ENCODE data around the gene OR10K1.

DNA sequence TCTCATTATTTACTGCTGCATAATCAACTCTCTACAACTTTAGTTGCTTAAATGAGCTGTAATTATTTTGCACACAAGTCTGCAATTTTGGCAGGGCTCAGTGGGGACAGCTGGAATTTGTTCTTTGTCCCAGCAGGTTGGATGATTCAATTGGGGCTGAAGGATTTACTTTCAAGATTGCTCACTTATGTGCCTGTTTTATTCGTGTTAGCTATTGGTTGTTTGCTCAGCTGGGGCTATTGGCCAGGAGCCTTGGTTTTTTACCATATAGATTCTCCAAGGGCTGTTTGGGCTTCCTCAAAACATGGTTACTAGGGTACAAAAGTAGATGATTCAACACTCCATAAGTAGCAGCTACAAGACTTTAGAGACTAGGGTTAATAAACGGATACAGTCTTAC, 23.8 kb downstream of the OR10K1 start:
- TF ChIP-seq JUN (CRISPR knock-in tag; IDR thresholded peaks at IDR 0.05), result no peak
- TF ChIP-seq CTCF (IDR thresholded peaks at IDR 0.05), result no peak
- TF ChIP-seq, protein P1, sequence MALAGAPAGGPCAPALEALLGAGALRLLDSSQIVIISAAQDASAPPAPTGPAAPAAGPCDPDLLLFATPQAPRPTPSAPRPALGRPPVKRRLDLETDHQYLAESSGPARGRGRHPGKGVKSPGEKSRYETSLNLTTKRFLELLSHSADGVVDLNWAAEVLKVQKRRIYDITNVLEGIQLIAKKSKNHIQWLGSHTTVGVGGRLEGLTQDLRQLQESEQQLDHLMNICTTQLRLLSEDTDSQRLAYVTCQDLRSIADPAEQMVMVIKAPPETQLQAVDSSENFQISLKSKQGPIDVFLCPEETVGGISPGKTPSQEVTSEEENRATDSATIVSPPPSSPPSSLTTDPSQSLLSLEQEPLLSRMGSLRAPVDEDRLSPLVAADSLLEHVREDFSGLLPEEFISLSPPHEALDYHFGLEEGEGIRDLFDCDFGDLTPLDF (CRISPR knock-in tag; IDR thresholded peaks at IDR 0.05), result no peak
- TF ChIP-seq ELF4 (CRISPR knock-in tag; IDR thresholded peaks at IDR 0.05; ENCODE audit: low read depth), result no peak
- no peak for TF ChIP-seq FOXK1 (CRISPR knock-in tag; IDR thresholded peaks at IDR 0.05)
- TF ChIP-seq AFF4 (CRISPR knock-in tag; IDR thresholded peaks at IDR 0.05; ENCODE audit: borderline replicate concordance), result no peak
- TF ChIP-seq RELA (CRISPR knock-in tag; IDR thresholded peaks at IDR 0.05; ENCODE audit: borderline replicate concordance), result no peak
- TF ChIP-seq CREB1 (CRISPR knock-in tag; IDR thresholded peaks at IDR 0.05), result no peak
- no peak for TF ChIP-seq ATF3 (CRISPR knock-in tag; conservative IDR thresholded peaks at IDR 0.05)
- no peak for TF ChIP-seq ARID4B (CRISPR knock-in tag; IDR thresholded peaks at IDR 0.05; ENCODE audit: borderline replicate concordance)
- TF ChIP-seq TCF7 (CRISPR knock-in tag; IDR thresholded peaks at IDR 0.05; ENCODE audit: low read depth), result no peak
